Spinal cord (tissue), 10 donors: Measurements from ENCODE around the gene DNA2. TPM values are rescaled to one million over a fixed set of nuclear protein-coding genes. Genes with fewer than 3 reads are reported as not detected.
"Not testable (repeated sequence)": the region's sequence is repeated elsewhere in the genome, so short reads cannot be mapped to it uniquely, and the experiment has no call there.

Experiments
- DNase-seq, 6 donors: peaks; one replicate each; pipeline versions ENCODE4 v3.0.0 to v3.0.0-alpha.2; 2013 to 2015; ENCODE audit warnings: low spot score in 6 of 6, low read depth in 4 of 6
- H3K27ac ChIP-seq: one replicate; pipeline ENCODE4 v1.5.1; 2013; ENCODE audit warnings: low read depth, low read length, control low read depth
- H3K27me3 ChIP-seq: one replicate; pipeline ENCODE4 v1.6.1; 2013; ENCODE audit warnings: low read length; ENCODE audit not compliant: control insufficient read depth, insufficient read depth
- H3K36me3 ChIP-seq: one replicate; pipeline ENCODE4 v1.6.1; 2013; ENCODE audit warnings: low read length; ENCODE audit not compliant: control insufficient read depth, insufficient read depth
- H3K4me1 ChIP-seq: one replicate; pipeline ENCODE4 v1.6.1; 2013; ENCODE audit warnings: low read length; ENCODE audit not compliant: control insufficient read depth, insufficient read depth
- H3K4me3 ChIP-seq: one replicate; pipeline ENCODE4 v1.5.1; 2013; ENCODE audit warnings: low read depth, low read length, control low read depth
- H3K9me3 ChIP-seq: one replicate; pipeline ENCODE4 v1.6.1; 2013; ENCODE audit warnings: low read length; ENCODE audit not compliant: control insufficient read depth, insufficient read depth
- WGBS: methylation state at CpG from one replicate; pipeline ENCODE4 v1.1.5; 2013; ENCODE audit warnings: missing lambda C conversion rate; ENCODE audit not compliant: insufficient coverage; 5-methylcytosine and 5-hydroxymethylcytosine counted together
- polyA plus RNA-seq, 2 donors: library from polyadenylated mRNA; unstranded; fragments of 120-200 nt; gene quantifications; one replicate each; pipeline ENCODE4 v1.2.1, GENCODE V29; 2013; ENCODE audit not compliant: insufficient read length in 2 of 2
- total RNA-seq, 2 donors: library from RNA; depleted of rRNA in 1 of 2; stranded (reverse); fragments of 120-200 nt in 1 of 2; fragments of >200 nt in 1 of 2; gene quantifications; one replicate each; pipeline versions ENCODE4 v1.2.3 to v1.2.4, GENCODE V29; 2013 to 2014
- donor health status: healthy.

DNA2 gene
- total and polyA plus RNA-seq, 4 donors: 5.9 to 11.5 (median 8.9) TPM

GRCh38 chr10:68496072-68496471, 24.3 kb upstream of the DNA2 start:
- H3K27ac ChIP-seq: no peak overlapping the region
- H3K36me3 ChIP-seq: peaks cover 35% of the 10 kb centered on the region
- WGBS: 33% methylated on average over 1 of the region's 2 CpGs

DNA sequence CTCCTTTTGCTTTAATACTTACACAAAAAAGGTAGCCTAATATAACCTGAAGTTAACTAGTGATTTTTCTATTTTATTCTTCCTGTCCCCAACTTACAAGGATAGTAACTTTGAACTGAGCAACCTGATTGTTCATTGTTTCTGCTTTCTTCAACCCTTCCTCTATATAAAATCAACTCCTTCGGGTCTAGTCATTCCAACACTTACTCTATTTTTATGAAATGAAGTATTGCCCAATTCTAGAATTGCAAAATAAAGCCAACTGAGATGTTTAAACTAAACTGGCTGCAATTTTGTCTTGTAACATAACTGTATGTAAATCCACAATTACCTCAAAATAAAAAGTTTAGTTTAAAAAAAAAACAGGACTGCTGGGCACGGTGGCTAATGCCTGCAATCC, 20.3 kb upstream of the DNA2 start:
- no peaks in the 10 kb centered on the region for H3K9me3 ChIP-seq
- H3K27me3 ChIP-seq: no peaks in the 10 kb centered on the region
- 100% methylated on average over 1 of the region's 2 CpGs for WGBS
- H3K4me1 ChIP-seq: no peaks in the 10 kb centered on the region
- H3K27ac ChIP-seq: no peak overlapping the region
- no peak overlapping the region for H3K4me3 ChIP-seq
- peaks cover 32% of the 10 kb centered on the region for H3K36me3 ChIP-seq
- no peak for DNase-seq

More at GRCh38 chr10:68496072-68496471, 24.3 kb upstream of the DNA2 start:
- DNase-seq: no peak
- Histone ChIP-seq H3K27me3 (no peaks in the 10 kb centered on the region), H3K4me3 (no peak overlapping the region), H3K9me3 (no peaks in the 10 kb centered on the region), H3K4me1 (no peaks in the 10 kb centered on the region)

- H3K4me1 ChIP-seq: no peaks in the 10 kb centered on the region
- no peak overlapping the region for H3K4me3 ChIP-seq
- WGBS: no CpG with 5 or more reads among the region's 3 CpGs
- H3K9me3 ChIP-seq: no peaks in the 10 kb centered on the region
- no peak for DNase-seq
- no peaks in the 10 kb centered on the region for H3K27me3 ChIP-seq
- peaks cover 49% of the 10 kb centered on the region for H3K36me3 ChIP-seq
- H3K27ac ChIP-seq: no peak overlapping the region
These were observed 18.1 kb upstream of the DNA2 start for GRCh38 chr10:68489919-68490318.

GRCh38 chr10:68474021-68474420, 2.2 kb upstream of the DNA2 start:
- 70% methylated on average over 1 of the region's 3 CpGs for WGBS

DNA sequence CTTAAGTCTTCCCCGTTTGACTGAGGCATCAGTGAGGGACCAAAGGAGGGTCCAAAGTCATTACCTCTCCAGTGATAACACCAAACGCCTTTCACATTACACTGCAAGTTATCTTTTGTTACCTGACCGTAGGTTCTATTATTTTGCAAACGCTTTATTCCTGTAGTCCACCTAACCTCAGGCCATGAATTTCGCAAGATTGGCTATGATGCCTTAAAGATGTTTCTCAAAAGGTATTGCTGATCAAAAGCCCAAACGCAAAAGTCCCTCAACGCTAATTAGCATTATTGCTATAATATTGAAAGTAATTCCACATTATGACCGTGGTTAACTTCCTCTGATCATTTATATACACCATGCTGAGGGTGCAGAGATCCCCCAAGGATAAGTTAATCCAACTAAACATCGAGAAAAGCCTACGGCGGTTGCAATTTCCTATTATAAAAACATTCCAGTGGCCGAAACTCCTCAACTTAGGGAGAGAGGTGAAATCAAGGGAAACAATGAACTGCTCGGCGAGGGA, 649 bp downstream of the DNA2 start:
- DNase-seq: peak in 1 of 6 donors; percentile 0
- 0% methylated on average over 5 of the region's 14 CpGs for WGBS
- Histone ChIP-seq H3K4me1 (no peaks in the 10 kb centered on the region), H3K4me3 (peak overlapping the region; percentile 76), H3K9me3 (no peaks in the 10 kb centered on the region), H3K27me3 (no peaks in the 10 kb centered on the region), H3K36me3 (peaks cover 10% of the 10 kb centered on the region), H3K27ac (no peak overlapping the region)

More at GRCh38 chr10:68474021-68474420, 2.2 kb upstream of the DNA2 start:
- no peaks in the 10 kb centered on the region for H3K4me1 ChIP-seq
- DNase-seq: no peak
- H3K4me3 ChIP-seq: no peak overlapping the region
- H3K27ac ChIP-seq: no peak overlapping the region
- H3K27me3 ChIP-seq: no peaks in the 10 kb centered on the region
- H3K9me3 ChIP-seq: no peaks in the 10 kb centered on the region
- no peaks in the 10 kb centered on the region for H3K36me3 ChIP-seq

GRCh38 chr10:68470300-68470699, 1.5 kb downstream of the DNA2 start:
- no peak overlapping the region for H3K27ac ChIP-seq
- no peak for DNase-seq
- H3K9me3 ChIP-seq: no peaks in the 10 kb centered on the region
- peaks cover 10% of the 10 kb centered on the region for H3K36me3 ChIP-seq
- 0% methylated on average over 1 of the region's 6 CpGs for WGBS
- H3K4me3 ChIP-seq: peak overlapping the region; percentile 12
- H3K4me1 ChIP-seq: no peaks in the 10 kb centered on the region
- no peaks in the 10 kb centered on the region for H3K27me3 ChIP-seq

DNA sequence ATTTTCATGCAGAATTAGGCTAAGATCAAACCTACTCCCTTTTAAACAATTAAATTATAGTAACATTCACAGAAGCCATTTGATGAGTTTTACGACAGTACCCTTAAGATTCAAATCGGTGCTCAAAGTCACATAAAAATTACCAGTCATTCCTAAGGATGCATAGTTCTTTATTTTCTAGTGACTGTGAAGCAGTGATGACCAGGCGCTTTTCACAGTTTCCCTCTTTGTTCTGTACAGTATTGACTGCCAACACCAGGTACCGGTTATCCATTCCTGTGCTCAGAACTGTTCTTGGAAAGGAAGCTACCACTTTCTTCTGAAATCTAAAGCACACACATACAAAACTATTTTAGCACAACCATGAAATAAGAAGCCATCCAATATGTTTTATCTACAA, 1.9 kb downstream of the DNA2 start:
- H3K9me3 ChIP-seq: no peaks in the 10 kb centered on the region
- no peak overlapping the region for H3K4me3 ChIP-seq
- peaks cover 12% of the 10 kb centered on the region for H3K36me3 ChIP-seq
- 90% methylated on average over 2 of the region's 4 CpGs for WGBS
- no peaks in the 10 kb centered on the region for H3K4me1 ChIP-seq
- no peak overlapping the region for H3K27ac ChIP-seq
- DNase-seq: no peak
- H3K27me3 ChIP-seq: no peaks in the 10 kb centered on the region

DNA sequence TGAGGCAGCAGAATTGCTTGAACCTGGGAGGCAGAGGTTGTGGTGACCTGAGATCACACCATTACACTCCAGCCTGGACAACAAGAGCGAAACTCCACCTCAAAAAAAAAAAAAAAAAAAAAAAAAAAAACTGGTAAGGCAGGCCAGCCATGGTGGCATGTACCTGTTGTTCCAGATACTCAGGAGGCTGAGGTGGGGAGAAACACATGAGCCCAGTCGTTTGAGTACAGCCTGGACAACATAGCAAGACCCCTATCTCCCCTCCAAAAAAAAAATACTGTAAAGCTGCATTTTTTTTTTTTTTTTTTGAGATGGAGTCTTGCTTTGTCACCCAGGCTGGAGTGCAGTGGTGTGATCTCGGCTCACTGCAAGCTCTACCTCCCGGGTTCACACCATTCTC, 7.0 kb downstream of the DNA2 start:
- H3K9me3 ChIP-seq, H3K4me1 ChIP-seq, H3K27ac ChIP-seq, H3K4me3 ChIP-seq, DNase-seq, H3K27me3 ChIP-seq: not testable (repeated sequence)
- peaks cover 21% of the 10 kb centered on the region for H3K36me3 ChIP-seq
- no CpG with 5 or more reads among the region's 4 CpGs for WGBS

DNA sequence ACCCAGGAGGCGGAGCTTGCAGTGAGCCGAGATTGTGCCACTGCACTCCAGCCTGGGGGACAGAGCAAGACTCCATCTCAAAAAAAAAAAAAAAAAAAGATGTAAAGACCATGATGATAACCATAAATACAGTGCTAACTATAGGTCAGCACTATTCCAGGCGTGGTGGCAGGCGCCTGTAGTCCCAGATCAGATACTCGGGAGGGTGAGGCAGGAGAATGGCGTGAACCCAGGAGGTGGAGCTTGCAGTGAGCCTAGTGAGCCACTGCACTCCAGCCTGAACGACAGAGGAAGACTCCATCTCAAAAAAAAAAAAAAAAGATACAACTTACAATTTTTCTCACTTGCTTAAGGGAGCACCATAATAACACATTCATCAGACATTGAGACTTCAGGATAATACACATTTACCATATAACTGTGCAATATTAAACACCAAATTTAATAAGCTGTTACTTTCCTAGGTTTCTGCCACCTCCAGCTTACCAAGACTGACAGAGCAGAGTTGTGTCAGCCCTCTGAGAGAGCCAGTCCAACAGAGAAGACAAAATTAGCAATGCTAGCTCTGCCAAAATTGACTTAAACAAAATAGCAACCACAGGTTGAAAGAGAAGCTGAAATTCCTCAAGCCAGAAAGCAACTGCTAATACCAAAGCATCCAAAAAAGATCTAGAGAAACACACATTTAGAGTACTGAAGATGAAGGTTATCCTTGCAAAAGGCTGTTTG, 8.2 kb downstream of the DNA2 start:
- no CpG with 5 or more reads among the region's 7 CpGs for WGBS
- Histone ChIP-seq H3K36me3 (peaks cover 26% of the 10 kb centered on the region), H3K4me3 (no peak overlapping the region), H3K9me3 (no peaks in the 10 kb centered on the region), H3K27ac (no peak overlapping the region), H3K4me1 (no peaks in the 10 kb centered on the region), H3K27me3 (no peaks in the 10 kb centered on the region)
- no peak for DNase-seq

GRCh38 chr10:68462536-68462935, 9.2 kb downstream of the DNA2 start:
- DNase-seq: no peak
- Histone ChIP-seq H3K4me1 (no peaks in the 10 kb centered on the region), H3K4me3 (no peak overlapping the region), H3K36me3 (peaks cover 35% of the 10 kb centered on the region), H3K27me3 (no peaks in the 10 kb centered on the region), H3K9me3 (no peaks in the 10 kb centered on the region), H3K27ac (no peak overlapping the region)
- no CpG with 5 or more reads among the region's 2 CpGs for WGBS
